Measurements from ENCODE around the gene RPL32. TPM values are rescaled to one million over a fixed set of nuclear protein-coding genes. Genes with fewer than 3 reads are reported as not detected.

Gene RPL32
- total RNA-seq, 1 experiment from 2014 or later: 1,643 TPM

- ChIA-PET CTCF (no interaction called here), POLR2A (no interaction called here)
- H3K36me3 Mint-ChIP-seq: peaks cover 83% of the 10 kb centered on the region
- peak overlapping the region; percentile 94 for H3K27ac Mint-ChIP-seq
- H3K4me1 Mint-ChIP-seq: peaks cover 90% of the 10 kb centered on the region
- DNase-seq (ENCODE audit: low spot score) (no peak), ATAC-seq (no peak)
- no peak overlapping the region for H3K4me3 Mint-ChIP-seq
- H3K9me3 Mint-ChIP-seq: no peaks in the 10 kb centered on the region
- TF ChIP-seq ZNF121 (CRISPR knock-in tag; IDR thresholded peaks at IDR 0.05): no peak
- no peak for TF ChIP-seq FOXJ3 (CRISPR knock-in tag; IDR thresholded peaks at IDR 0.05; ENCODE audit: borderline replicate concordance)
- peak; percentile 18; the same call in 1 of the 2 replicates for TF ChIP-seq ERG (CRISPR knock-in tag; IDR thresholded peaks at IDR 0.05)
- 0 out of 2 replicates have a peak, but pooled peaks have one; percentile 41 for TF ChIP-seq ZNF671 (CRISPR knock-in tag; IDR thresholded peaks at IDR 0.05)
- TF ChIP-seq ETV6 (CRISPR knock-in tag; IDR thresholded peaks at IDR 0.05): no peak
- TF ChIP-seq NR3C1 (CRISPR knock-in tag; conservative IDR thresholded peaks at IDR 0.05; ENCODE audit: low read depth): no peak
- TF ChIP-seq ZNF423 (CRISPR knock-in tag; IDR thresholded peaks at IDR 0.05): no peak
- no peak for TF ChIP-seq AFF4 (CRISPR knock-in tag; IDR thresholded peaks at IDR 0.05; ENCODE audit: borderline replicate concordance)
- TF ChIP-seq ZNF512 (CRISPR knock-in tag; IDR thresholded peaks at IDR 0.05; ENCODE audit: borderline replicate concordance): no peak
- TF ChIP-seq HMGA2 (CRISPR knock-in tag; IDR thresholded peaks at IDR 0.05): no peak
- no peak for TF ChIP-seq TEAD1 (CRISPR knock-in tag; IDR thresholded peaks at IDR 0.05)
- TF ChIP-seq ZNF416 (CRISPR knock-in tag; IDR thresholded peaks at IDR 0.05): peak; percentile 31; the same call in 1 of the 2 replicates
- TF ChIP-seq IRF2 (CRISPR knock-in tag; IDR thresholded peaks at IDR 0.05; ENCODE audit: borderline replicate concordance, low read depth): no peak
- no peaks in the 10 kb centered on the region for H3K27me3 Mint-ChIP-seq (ENCODE audit: low read depth)
Measured at GRCh38 chr3:12835052-12835665, 6.2 kb downstream of the RPL32 start.

- peak overlapping the region; percentile 94 for H3K27ac Mint-ChIP-seq
- peaks cover 78% of the 10 kb centered on the region for H3K4me1 Mint-ChIP-seq
- H3K9me3 Mint-ChIP-seq: no peaks in the 10 kb centered on the region
- peak; percentile 43 for ATAC-seq
- peak; percentile 27 for DNase-seq (ENCODE audit: low spot score)
- ChIA-PET CTCF (interaction anchor here (0.8 to 2.3 kb wide), 8 partner anchors 8 to 58 kb away, joined by 3 to 17 read pairs (median 4); partner anchors contain the start of genes CAND2 and RPL32), POLR2A (interaction anchor here (0.5 to 2.1 kb wide), 4 partner anchors 8 to 1227 kb away, joined by 3 to 6 read pairs (median 4); partner anchors contain the start of gene RPL32)
- peaks cover 74% of the 10 kb centered on the region for H3K36me3 Mint-ChIP-seq
- H3K27me3 Mint-ChIP-seq (ENCODE audit: low read depth): no peaks in the 10 kb centered on the region
- H3K4me3 Mint-ChIP-seq: no peak overlapping the region
- TF ChIP-seq HMGXB4 (CRISPR knock-in tag; IDR thresholded peaks at IDR 0.05) (no peak), MYBL2 (CRISPR knock-in tag; IDR thresholded peaks at IDR 0.05) (no peak), PRRX2 (CRISPR knock-in tag; IDR thresholded peaks at IDR 0.05) (0 out of 2 replicates have a peak, but pooled peaks have one; percentile 27), ZNF671 (CRISPR knock-in tag; IDR thresholded peaks at IDR 0.05) (0 out of 2 replicates have a peak, but pooled peaks have one; percentile 72), ZNF425 (CRISPR knock-in tag; conservative IDR thresholded peaks at IDR 0.05) (peak; percentile 80; the same call in 1 of the 2 replicates), EMX1 (CRISPR knock-in tag; IDR thresholded peaks at IDR 0.05) (no peak), ZNF416 (CRISPR knock-in tag; IDR thresholded peaks at IDR 0.05) (peak; percentile 60; the same call in 1 of the 2 replicates), NFATC4 (CRISPR knock-in tag; IDR thresholded peaks at IDR 0.05) (0 out of 2 replicates have a peak, but pooled peaks have one; percentile 54)
Measured at GRCh38 chr3:12833222-12834161, 7.9 kb downstream of the RPL32 start.
